Islet precursor cell (in vitro differentiated cells): ENCODE data around the gene USP10.

ENCODE experiments used
- DNase-seq: peaks from one replicate; pipeline ENCODE4 v3.0.0-alpha.2; 2018

USP10 gene

DNA sequence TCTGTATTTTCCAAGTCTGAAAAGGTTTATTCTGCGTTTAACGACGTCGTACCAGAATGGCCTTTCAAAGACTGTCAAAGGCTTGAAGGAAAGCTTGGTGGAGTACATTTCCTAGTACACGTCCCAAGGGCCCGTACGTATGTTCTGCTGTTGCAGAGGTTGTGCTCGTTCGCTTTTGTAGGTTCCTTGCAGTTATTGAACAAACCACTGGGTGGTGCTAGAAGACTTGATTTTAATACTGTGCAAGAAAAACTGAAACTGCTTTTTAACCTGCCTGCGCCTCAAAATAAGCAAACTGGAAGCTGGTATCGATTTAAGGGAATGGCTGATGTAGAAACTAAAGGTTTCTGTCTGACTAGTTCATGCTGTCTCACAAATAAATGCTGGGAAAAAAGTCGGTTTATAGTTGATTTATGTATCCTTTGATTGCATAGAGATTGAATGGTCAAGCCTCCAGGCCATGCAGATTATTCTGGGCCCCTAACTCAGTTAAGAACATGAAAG lies 54.6 kb downstream of the USP10 start:
- peak; percentile 91 for DNase-seq

DNA sequence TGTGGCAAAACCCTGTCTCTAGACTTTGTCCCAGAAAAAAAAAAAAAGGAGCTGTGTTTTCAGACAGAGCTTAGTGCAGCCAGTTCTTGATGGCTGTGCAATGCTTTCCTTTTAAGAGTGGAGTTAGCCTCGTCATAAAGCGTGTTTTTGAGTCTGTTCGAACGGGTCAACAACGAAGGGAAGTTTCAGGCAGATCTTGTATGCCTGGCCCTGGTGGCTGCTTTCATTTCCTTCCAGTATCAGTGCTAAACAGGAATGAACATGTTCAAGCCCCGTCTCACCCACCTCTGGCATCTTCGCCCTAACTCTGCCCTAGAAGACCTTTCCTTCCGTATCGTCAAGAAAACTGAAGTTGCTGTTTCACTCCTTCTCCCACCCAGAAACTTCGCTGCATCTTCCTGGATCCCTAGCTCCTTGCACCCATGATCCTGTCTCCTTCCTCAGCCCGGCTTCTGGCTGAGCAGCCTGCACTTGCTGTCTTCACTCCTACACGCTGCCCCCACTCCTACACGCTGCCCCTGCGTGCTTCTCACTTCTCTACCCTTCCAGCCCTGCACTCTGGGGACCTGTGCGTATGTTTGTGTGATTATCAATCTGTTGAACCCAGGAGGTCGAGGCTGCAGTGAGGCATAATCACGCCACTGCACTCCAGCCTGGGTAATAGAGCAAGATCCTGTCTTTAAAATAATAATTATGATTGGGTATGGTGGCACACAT lies 55.3 kb downstream of the USP10 start:
- no peak for DNase-seq

DNA sequence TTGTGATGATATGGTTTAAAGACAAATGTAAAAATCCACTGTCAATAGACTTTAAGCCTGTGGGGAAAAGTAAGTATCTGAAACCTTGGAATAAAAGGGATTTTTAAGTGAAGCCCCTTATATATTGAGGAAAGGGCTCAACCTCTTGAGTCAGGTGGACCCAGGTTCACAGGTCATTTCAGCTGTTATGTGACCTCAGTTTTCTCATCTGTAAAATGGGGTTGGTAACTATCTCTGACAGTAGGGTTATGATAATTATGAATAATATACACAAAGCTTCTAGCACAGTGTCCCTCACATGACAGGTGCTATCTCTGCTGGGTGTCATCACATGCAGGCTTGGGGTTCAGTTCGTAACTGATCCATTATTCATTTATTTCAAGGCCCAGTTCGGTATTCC lies 57.0 kb downstream of the USP10 start:
- no peak for DNase-seq

DNA sequence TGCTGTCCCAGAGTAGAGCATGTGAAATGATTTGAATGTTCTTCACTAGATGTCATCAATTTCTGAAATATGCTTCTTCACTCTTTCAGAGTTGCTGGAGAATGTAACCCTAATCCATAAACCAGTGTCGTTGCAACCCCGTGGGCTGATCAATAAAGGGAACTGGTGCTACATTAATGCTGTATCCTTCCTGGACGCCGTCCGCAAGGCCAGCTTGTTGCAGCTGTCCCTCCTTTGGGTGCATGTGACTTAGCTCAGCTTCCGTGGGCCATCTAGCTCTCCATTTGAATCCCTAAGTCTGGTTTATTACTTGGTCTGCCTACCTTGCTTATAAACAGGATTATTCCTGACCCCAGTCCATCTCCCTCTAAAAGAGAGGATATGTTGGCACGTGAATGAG lies 58.8 kb downstream of the USP10 start:
- no peak for DNase-seq

DNA sequence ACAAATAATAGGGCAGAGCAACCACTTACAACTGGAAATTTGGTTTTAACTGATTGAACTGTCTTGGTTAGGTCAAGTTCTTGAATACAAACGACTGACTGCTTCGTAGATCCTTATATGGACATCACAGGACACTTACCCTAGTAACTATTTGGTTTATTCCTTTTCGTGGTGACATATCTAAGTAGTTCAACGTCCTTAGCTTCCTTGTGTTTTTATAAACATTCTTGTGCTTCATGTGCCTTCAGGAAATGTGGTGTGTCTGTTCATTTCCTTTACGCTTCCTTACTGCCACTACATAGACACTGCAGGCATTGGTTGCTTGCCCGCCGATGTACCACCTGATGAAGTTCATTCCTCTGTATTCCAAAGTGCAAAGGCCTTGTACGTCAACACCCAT lies 59.3 kb downstream of the USP10 start:
- no peak for DNase-seq

DNA sequence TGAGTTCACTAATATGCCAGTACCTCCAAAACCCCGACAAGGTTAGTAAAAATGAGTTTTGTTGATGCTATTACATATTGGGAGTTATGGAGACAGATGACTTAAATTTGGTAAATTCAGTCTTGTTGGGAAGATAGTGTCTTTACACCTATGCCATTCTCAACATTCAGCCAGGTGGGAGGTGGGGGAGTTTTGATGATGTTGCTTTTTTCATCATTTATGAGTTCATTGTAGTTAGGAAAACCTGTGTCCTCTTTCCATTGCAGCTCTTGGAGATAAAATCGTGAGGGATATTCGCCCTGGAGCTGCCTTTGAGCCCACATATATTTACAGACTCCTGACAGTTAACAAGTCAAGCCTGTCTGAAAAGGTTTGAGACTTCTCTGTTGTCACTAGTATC lies 60.1 kb downstream of the USP10 start:
- DNase-seq, result no peak

DNA sequence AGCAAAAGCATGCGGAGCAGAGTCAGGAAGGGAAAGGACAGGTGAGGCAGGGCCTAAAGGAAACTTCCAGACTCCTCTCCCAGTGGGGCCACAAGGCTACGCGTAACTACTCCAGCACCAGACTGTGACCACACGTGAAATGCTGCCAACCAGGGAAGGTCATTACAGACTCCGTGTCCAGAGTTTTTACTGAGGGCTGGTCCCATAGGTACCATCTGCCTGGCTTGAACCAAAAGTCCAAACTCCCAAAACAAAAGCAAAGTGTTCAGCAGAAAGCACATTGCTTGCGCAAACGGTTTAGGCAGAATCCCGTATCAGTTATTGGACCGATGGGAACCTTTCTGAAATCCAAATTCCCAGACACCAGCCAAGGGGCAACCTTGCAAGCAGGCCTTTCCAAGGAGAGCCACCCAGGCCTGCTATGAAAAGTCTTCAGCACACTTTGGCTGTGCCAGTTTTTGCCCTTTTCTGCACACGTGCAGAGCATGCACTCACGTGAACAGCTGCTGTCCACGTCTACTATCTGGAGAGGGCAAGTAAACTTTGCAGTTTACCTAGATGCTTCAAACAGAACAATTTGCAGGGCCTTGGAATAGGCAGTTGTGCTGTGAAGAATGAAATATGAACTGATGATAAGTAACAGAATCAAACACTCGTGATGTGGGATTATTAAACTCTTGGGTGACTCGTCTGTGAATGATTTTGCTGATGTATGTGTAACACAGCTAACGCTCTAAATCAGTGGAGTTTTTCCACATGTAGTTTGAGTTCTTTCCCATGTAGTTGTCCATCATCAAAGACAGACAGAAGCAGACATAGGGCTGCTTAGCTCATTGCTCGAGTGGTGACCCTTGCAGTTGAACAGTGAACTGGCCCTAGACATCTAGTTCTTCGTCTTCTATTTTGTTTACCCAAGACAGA lies 61.9 kb downstream of the USP10 start:
- DNase-seq, result no peak

DNA sequence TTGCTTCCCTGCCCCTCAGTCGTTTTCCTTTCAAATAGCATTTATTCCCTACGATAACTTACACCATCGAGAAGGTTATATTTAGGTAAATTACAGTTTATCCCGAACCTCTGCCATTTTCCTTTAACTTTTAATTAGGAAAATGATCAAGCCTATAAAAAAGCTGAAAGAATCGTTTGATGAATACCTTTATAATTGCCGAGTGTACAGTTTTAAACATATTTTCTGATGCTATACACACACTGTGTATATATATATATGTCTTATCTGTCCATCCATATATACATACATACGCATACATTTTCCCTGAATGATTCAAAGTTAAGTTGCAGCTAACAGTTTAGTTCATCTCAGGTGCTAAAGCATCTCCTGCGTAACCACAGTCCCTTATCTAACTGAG lies 63.4 kb downstream of the USP10 start:
- DNase-seq, result no peak

DNA sequence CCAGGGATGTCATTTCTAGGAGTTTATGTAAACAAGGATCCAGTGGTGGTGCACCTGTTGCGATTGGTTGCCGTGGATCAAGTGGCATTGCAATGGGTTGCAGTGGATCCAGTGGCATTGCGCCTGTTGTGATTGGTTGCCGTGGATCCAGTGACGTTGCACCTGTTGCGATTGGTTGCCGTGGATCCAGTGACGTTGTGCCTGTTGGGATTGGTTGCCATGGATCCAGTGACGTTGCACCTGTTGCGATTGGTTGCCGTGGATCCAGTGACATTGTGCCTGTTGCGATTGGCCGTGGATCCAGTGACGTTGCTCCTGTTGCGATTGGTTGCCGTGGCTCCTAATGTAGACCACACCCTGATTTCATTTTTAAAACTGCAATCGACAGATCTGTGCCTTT lies 63.8 kb downstream of the USP10 start:
- DNase-seq, result peak; percentile 28

DNA sequence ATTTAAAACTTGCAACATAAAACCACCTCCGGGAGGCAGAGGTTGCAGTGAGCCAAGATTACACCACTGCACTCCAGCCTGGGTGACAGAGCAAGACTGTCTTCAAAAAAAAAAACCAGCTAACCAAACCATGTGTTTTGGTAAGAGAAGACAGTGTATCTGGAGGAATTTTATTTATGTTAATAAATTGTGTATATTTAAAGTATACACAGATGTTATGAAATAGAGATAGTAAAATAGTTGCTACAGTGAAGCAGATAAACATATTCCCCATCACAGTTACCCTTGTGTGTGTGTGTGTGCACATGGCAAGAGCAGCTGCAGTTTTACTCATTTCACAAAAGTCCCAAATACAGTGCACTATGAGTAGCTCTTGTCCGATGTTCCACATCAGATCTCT lies 65.2 kb downstream of the USP10 start:
- DNase-seq, result no peak

DNA sequence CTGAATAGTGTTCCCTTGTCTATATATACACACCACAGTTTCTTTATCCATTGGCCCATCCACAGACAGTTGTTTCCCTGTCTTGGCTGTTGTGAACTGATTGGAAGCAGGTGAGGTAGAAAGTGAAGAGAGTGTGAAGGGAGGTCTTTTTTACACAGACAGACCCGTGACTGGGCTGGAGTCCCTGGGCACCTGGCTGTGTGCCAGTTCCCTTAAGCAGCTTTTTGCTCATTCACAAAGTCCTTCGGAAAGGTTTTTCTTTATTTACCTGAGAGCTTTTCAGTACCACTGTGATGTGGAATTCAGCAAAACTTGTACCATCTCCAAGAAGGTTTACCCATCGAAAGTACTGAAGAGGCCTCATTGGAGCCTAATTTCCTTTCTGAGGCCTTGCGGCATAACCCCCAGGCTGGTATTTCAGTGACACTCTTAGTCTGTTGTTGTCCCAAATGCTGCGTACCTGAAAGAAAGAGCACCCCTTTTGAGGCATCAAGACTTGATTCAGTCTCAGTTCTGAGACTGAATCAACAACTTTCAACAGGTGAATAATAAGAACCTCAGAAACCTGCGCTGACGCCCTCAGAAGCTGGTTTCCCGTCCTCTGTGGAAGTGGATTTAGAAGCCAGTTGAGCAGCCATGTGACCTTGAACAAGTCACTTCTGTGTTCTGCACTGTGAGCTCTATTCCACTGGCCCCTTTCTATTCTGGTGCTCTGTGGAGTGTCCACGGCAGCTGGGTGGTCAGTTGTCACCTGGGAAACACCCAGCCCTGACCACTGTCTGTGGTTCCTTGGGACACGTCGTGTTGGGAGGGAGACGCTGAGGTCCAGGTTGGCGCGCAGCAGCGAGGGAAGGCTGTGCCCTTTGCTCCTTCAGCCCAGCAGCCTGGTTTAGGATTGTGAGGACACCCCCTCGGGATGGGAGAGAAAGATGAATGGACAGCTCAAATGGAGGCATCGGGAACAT lies 66.1 kb downstream of the USP10 start:
- peak; percentile 46 for DNase-seq

DNA sequence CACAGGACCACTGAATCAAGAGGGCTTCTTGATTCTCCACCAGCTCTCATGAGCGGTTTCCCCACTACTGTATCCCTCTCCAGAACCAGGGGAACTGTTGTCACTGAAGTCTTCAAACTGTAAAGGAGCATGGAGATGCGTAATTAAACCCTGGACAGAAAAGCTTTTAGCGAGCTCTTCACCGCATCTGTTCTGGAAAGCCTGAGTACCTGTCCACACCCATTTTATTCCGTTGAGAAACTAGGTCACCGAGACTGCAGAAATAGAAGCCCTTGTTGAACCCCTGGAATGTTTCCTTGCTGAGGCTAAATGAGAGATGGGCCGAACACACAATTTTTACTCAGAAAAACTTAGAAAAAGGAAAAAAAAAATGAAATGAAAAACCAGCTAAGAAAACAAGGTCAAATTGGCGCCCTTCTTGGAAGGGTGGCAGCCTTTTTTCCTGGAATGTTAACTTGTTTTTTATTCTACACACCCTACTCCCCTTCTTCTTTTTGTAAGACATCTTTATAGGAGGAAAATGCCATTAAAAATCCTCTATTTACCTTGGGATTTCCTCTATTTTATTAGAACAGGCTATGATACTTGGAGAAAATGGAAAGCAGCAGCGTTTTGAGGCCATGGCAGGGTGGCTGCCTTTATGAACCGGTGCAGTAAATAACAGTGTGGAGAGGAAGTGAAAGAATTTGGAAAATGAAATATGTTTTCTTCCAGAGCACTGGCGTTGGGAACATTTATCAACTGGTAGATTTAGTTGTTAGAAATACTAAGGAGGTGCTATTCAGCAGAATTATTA lies 67.4 kb downstream of the USP10 start:
- DNase-seq, result no peak

DNA sequence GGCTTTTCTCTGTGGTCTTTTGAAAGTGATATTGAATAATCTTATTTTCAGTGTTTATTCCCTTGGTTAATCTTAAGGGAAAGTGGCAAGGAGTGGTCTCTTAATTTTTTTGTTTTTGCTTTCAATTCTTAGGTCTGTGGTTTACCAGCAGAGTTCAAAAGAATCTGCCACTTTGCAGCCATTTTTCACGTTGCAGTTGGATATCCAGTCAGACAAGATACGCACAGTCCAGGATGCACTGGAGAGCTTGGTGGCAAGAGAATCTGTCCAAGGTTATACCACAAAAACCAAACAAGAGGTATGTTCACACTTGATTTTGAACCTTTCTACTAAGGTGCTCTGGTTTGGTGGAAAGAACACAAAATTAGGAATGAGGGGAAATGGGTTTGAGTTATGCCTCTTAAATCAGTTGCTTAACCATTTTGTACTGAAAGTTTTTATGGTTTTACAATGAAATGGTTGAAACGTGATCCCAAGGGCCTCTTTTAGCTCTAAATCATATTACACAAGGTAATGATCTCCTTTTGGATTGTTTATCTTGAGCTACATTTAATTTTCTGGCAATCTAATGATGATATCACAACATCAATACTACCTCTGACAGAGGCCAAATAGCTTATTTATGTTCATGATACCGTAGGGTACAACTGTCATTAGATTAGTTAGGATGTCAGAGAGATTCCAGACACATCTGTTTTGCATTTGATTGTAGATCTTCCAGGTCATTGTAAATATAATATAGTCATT lies 68.4 kb downstream of the USP10 start:
- no peak for DNase-seq

DNA sequence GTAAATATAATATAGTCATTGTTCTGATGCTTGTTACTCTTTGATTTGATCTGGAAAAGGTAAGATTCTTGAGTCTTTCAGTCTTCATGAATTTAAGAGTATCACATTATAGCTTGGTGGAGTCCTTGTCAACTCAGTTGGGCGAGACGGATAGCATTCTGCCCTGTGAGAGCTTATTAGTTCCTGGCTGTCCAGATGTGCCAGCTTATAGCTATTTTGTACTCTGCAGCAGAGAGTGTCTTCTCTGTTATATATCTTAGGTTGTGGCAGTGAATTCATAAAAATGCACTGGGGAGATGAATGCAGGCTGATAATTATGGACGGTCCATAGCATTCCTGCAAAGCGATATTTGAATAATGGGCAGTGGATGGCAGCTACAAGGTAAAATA lies 69.0 kb downstream of the USP10 start:
- DNase-seq, result no peak

DNA sequence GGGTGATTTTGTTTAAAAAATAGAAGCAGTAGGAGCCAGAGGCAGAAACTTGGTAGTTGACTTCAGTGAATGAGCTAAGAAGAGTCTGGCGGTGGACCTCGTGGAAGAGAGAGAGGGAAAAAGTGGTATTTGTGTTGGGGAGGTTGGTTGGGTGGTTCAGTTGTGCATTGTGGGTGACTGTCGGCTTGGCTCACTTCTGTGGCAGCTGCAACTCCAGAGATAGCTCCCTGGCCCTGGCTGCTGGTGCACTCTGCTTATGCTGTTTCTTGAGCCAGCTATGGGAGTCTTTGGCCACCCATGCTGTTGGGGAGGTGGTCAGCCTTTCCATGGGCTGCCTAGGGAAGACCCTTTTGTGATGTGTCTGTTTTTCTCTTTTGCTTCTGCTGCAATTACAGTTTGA lies 69.6 kb downstream of the USP10 start:
- peak; percentile 28 for DNase-seq

DNA sequence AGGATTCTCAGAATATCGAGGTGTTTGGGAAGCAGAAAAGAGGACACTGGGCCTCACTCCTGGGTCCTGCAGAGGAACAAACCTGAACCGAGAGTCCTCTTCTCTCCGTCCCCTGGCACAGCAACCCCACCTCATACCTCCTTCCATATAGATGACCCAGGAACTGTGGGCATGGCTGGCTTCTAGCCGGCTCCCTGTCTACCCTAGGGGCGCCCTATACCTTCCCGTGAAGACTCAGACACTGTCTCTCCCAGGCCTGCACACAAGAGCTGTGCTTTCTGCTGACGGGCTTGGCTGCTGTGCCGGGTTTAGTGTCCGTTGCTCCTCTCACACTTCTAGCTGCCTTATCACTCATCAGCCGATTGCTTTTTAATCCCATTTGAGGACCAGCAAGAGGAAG lies 73.5 kb downstream of the USP10 start:
- DNase-seq, result peak; percentile 54

DNA sequence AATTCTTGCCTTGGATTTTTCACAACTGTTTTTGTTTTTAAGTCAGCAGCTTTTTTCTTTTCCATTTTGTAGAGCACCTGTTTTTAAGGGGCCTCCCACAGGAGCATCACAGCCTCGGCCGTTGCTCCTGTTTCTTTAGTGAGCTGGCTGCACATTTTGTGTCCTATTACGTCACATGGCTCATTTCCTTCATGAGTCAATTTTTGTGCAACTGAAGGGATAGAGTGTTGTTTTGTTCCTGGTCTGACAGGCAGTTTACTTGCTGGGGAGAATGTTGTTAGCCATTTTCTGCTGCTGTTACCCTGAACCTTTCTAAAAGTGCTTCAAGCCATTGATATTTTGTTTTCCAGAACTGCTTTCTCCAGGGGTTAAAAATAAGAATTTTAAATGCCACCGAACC lies 75.0 kb downstream of the USP10 start:
- peak; percentile 28 for DNase-seq

DNA sequence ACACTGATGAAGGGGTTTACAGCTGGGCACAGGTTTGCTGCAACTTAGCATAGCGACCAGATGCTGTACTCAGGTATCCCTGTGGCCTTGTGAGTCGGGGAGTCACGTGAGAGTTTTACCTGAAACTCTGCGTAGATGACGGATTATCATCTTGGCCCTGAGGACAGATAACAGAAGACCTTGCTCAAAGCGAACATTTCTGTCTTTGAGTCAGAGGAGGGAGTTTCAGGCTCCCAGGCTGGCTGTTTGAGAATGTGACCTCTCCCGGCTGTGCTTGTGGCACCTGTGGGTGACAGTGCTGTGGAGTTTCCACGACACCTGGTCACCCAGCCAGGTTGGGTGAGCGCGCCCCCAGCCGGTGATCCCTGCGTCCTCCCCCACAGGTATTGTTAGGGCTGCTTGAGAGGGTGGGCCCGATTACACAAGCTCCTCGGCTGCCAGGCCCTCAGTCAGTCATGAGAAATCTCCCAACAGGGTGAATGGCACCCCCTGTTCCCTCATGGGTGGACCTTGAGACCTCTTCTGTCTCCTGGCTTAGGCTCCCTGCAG lies 75.5 kb downstream of the USP10 start:
- DNase-seq, result peak; percentile 45

DNA sequence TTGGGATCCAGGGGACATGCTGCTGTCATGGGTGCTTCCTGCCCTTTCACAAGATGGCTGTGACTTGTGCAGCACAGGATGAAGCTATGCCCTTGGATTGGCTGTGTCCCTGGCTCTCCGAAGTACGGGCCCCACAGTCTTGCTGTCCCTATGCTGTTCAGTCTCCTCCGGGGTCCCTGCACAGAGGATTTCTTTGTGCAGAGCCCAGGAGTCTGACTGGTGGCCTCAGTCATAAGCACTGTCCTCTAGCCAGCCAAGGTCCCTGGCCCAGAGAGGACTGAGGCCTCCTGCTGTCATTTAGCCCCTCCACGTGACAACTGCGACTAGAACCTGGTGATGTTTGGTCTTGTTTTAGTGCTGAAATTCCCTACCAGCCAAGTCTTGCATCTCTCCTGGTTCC lies 77.6 kb downstream of the USP10 start:
- peak; percentile 38 for DNase-seq

DNA sequence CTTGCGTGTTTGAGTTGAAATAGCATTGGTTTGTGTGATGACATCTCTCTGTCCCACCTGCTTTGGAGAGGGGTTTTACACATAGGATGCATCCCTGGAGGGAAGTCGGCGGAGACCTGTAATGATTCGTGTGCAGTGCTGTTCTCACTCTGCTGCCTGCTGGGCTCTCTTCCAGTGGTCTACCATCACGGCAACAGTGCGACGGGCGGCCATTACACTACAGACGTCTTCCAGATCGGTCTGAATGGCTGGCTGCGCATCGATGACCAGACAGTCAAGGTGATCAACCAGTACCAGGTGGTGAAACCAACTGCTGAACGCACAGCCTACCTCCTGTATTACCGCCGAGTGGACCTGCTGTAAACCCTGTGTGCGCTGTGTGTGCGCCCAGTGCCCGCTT lies 78.9 kb downstream of the USP10 start:
- DNase-seq, result peak; percentile 21

DNA sequence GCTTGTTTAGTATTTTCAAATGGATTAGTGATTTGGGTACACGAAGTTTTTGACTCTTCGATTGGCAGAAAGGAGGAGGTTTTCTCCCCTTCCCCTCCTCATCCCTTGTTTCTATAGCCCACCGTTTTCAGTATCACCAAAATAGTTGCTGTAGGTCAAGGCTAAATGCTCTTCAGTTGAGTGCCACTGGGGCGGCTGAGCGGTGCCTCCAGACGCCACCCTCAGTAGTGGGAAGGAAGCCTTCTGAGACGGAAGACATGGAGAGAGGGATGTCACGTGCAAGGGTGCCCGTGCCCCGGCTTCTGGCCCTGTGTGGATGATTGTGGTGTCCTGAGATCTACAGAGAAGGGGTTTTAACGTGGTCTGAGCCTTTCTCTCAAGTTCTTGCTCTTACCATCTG lies 80.3 kb downstream of the USP10 start:
- DNase-seq, result no peak
